HepG2 (cell line): ENCODE measurements around the gene RAD1. TPM values are rescaled to one million over a fixed set of nuclear protein-coding genes. Genes with fewer than 3 reads are reported as not detected.
A peak's percentile ranks its signal among the peaks of the same experiment; 100 is the strongest.

ENCODE experiments used
- CREM ChIP-seq, 2 experiments: sonication (generic) in 1 of 2; formaldehyde crosslinking in 1 of 2; IDR thresholded peaks; 2 replicates each; pipeline versions ENCODE4 v1.4.0 to v1.6.1; 2016 to 2020; ENCODE audit warnings: antibody characterized with exemption in 1 of 2, mild to moderate bottlenecking in 1 of 2, missing genetic modification reagents in 1 of 2
- E2F5 ChIP-seq: sonication (generic); formaldehyde crosslinking; conservative IDR thresholded peaks from 2 replicates; pipeline ENCODE4 v1.4.0; 2020; ENCODE audit warnings: missing genetic modification reagents
- GATAD1 ChIP-seq: IDR thresholded peaks from 2 replicates; pipeline ENCODE4 v1.6.1; 2016; ENCODE audit warnings: missing genetic modification reagents, missing compliant biosample characterization
- JUN ChIP-seq: sonication (generic); formaldehyde crosslinking; IDR thresholded peaks from 2 replicates; pipeline ENCODE4 v1.4.0; 2020; ENCODE audit warnings: mild to moderate bottlenecking, missing genetic modification reagents
- KDM5A ChIP-seq: fragments of 200-600 bp; sonication (generic); IDR thresholded peaks from 2 replicates; pipeline ENCODE4 v1.7.0; 2018; ENCODE audit warnings: antibody characterized with exemption, mild to moderate bottlenecking, low read length, borderline replicate concordance
- KLF11 ChIP-seq: IDR thresholded peaks from 2 replicates; pipeline ENCODE4 v1.6.1; 2016; ENCODE audit warnings: missing compliant biosample characterization
- NCOA2 ChIP-seq: sonication (generic); formaldehyde crosslinking; IDR thresholded peaks from 2 replicates; pipeline ENCODE4 v1.8.0; 2022; ENCODE audit warnings: inconsistent platforms
- PRDM15 ChIP-seq: sonication (generic); formaldehyde crosslinking; IDR thresholded peaks from 2 replicates; pipeline ENCODE4 v1.4.0; 2020; ENCODE audit warnings: missing genetic modification reagents
- REPIN1 ChIP-seq: sonication (generic); formaldehyde crosslinking; IDR thresholded peaks from 2 replicates; pipeline ENCODE4 v1.8.0; 2022; ENCODE audit warnings: missing genetic modification reagents, low read depth, mild to moderate bottlenecking, borderline replicate concordance
- SYNCRIP ChIP-seq: fragments of 200-400 bp; formaldehyde crosslinking; IDR thresholded peaks from 2 replicates; pipeline ENCODE4 v1.6.1; 2018; ENCODE audit warnings: mild to moderate bottlenecking, low read depth, low read length; ENCODE audit not compliant: insufficient read depth
- ZNF276 ChIP-seq: sonication (generic); formaldehyde crosslinking; IDR thresholded peaks from 2 replicates; pipeline ENCODE4 v1.4.0; 2020; ENCODE audit warnings: mild to moderate bottlenecking, low read depth, missing genetic modification reagents
- ZNF460 ChIP-seq: sonication (generic); formaldehyde crosslinking; IDR thresholded peaks from 2 replicates; pipeline ENCODE4 v1.5.1; 2020; ENCODE audit warnings: missing genetic modification reagents, mild to moderate bottlenecking, borderline replicate concordance
- ZNF770 ChIP-seq: sonication (generic); formaldehyde crosslinking; IDR thresholded peaks from 2 replicates; pipeline ENCODE4 v1.5.0; 2020; ENCODE audit warnings: mild to moderate bottlenecking, missing genetic modification reagents
- polyA plus RNA-seq, 8 experiments: library from polyadenylated mRNA; depleted of rRNA in 3 of 8; stranded (reverse) in 7 of 8; unstranded in 1 of 8; fragments of >200 nt; fragmentation: Illumina TruSeq in 4 of 8; extraction: Trizol in 4 of 8; gene quantifications; 2 replicates each; pipeline versions ENCODE4 v1.2.1 to v1.2.3, GENCODE V29; 2011 to 2016; ENCODE audit warnings: low read depth in 4 of 8, missing spikeins in 1 of 8, mixed read lengths in 1 of 8; ENCODE audit not compliant: insufficient read depth in 1 of 8
- total RNA-seq, 5 experiments: library from RNA; depleted of rRNA; stranded (reverse); fragments of >200 nt; fragmentation: Illumina TruSeq; extraction: Trizol; gene quantifications; 2 replicates each; pipeline ENCODE4 v1.2.3, GENCODE V29; 2016; ENCODE audit warnings: low read depth in 1 of 5
- TF ChIP-seq, protein P1 (sequence below): sonication (generic); formaldehyde crosslinking; conservative IDR thresholded peaks from 2 replicates; pipeline ENCODE4 v1.5.0; 2020; ENCODE audit warnings: missing genetic modification reagents

Gene RAD1
- total and polyA plus RNA-seq, 2 of the 13 experiments (the other 11 are each of a cell fraction or from before 2014, with no cell fraction given): 14.7 to 39.1 TPM

DNA sequence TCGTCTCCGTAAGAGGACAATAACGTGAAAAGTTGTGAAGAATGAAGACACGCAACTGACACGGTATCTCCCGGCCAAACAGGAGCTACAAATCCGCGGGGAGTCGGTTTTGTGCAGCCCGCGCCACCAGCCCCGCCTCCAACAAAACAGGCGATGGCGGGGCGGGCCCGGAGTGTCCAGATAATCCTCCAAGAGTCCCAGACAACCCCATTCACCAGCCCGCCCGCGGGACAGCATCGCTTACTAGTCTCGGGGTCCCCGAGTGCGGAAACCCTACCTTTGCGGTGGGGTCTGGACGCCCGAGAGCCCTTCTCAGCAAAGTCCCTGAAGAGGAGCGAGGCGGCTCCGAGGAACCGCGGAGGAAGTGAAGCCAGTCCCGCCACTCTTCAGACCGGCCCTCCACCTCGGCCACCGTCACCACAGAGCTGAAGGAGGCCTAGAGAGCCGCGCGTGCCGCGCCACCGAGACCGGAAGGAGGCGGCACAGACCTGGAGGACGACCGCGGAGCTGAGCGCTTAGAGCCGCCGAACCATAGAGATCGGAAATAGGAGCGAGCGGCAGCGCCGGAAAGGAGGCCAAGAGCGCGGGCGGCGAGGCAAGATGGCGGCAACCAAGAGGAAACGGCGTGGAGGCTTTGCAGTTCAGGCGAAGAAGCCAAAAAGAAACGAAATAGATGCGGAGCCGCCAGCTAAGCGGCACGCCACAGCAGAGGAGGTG lies at the start of gene RAD1, which contains the start of gene BRIX1 (continued):
- TF ChIP-seq, protein P1, sequence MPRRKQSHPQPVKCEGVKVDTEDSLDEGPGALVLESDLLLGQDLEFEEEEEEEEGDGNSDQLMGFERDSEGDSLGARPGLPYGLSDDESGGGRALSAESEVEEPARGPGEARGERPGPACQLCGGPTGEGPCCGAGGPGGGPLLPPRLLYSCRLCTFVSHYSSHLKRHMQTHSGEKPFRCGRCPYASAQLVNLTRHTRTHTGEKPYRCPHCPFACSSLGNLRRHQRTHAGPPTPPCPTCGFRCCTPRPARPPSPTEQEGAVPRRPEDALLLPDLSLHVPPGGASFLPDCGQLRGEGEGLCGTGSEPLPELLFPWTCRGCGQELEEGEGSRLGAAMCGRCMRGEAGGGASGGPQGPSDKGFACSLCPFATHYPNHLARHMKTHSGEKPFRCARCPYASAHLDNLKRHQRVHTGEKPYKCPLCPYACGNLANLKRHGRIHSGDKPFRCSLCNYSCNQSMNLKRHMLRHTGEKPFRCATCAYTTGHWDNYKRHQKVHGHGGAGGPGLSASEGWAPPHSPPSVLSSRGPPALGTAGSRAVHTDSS: no peak
- TF ChIP-seq REPIN1 (CRISPR knock-in tag) (peak; percentile 89), CREM (IDR thresholded peaks at IDR 0.05) (peak; percentile 86), CREM (CRISPR knock-in tag; IDR thresholded peaks at IDR 0.05) (no peak), ZNF770 (CRISPR knock-in tag) (peak; percentile 58; the same call in 1 of the 2 replicates), KLF11 (CRISPR knock-in tag) (no peak), E2F5 (peak; percentile 79), NCOA2 (CRISPR knock-in tag) (peak; percentile 54; the same call in 1 of the 2 replicates), PRDM15 (peak; percentile 53; the same call in 1 of the 2 replicates), SYNCRIP (no peak), ZNF276 (CRISPR knock-in tag) (peak; percentile 93; the same call in 1 of the 2 replicates), JUN (CRISPR knock-in tag) (0 out of 2 replicates have a peak, but pooled peaks have one; percentile 32), GATAD1 (CRISPR knock-in tag) (peak; percentile 99), ZNF460 (peak; percentile 33; the same call in 1 of the 2 replicates), KDM5A (peak; percentile 85; the same call in 1 of the 2 replicates)
